ENCODE data around the gene JPT2. TPM values are rescaled to one million over a fixed set of nuclear protein-coding genes. Genes with fewer than 3 reads are reported as not detected.

JPT2 gene
- total and polyA plus RNA-seq, 2 experiments from 2014 or later = 43.8 to 139 TPM

DNA sequence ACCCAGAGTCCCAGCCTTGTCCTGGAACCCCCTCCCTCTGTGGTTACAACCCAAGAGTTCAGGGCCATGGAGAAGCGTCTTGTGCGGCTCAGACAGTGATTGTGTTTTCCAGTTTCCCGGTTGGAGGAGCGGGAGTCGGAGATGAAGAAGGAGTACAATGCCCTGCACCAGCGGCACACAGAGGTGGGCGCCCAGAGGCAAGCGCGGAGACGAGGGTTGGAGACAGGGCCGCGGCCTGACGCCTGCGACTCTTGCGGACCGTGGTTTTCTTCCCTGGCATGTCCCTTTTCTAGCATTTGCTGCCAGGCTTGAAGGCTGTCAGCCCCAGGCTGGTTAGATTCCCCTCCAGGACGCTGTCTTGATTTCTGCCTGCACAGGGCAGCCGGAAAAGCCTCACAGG is 50.9 kb downstream of the JPT2 start:
- ATAC-seq (no peak), DNase-seq (ENCODE audit: low spot score) (no peak)
- Mint-ChIP-seq H3K27me3 (ENCODE audit: insufficient read depth, low read depth, poor library complexity) (peaks cover 10% of the 10 kb centered on the region), H3K4me1 (no peaks in the 10 kb centered on the region), H3K27ac (no peak overlapping the region), H3K4me3 (no peak overlapping the region), H3K36me3 (ENCODE audit: low read depth) (peaks cover 30% of the 10 kb centered on the region), H3K9me3 (peaks cover 3% of the 10 kb centered on the region; the same call in 1 of the 3 replicates)
- no peak overlapping the region for H3K27ac ChIP-seq (ENCODE audit: low read depth)
- no peaks in the 10 kb centered on the region for H3K9me2 ChIP-seq (ENCODE audit: insufficient read depth)
- no peak overlapping the region for H3K4me2 ChIP-seq
- no peaks in the 10 kb centered on the region; the same call in 1 of the 2 replicates for H3K36me3 ChIP-seq (ENCODE audit: insufficient read depth)
- no peak overlapping the region for H3K4me3 ChIP-seq
- H3K27me3 ChIP-seq (ENCODE audit: insufficient read depth) = no peaks in the 10 kb centered on the region
- TF ChIP-seq ZNF114 (CRISPR knock-in tag; IDR thresholded peaks at IDR 0.05) (no peak), STAT1 (IDR thresholded peaks at IDR 0.05; ENCODE audit: unreplicated experiment) (no peak), POLR2AphosphoS5 (IDR thresholded peaks at IDR 0.05; ENCODE audit: low read depth) (no peak), JUNB (IDR thresholded peaks at IDR 0.05; ENCODE audit: unreplicated experiment) (no peak), CREB1 (CRISPR knock-in tag; IDR thresholded peaks at IDR 0.05; ENCODE audit: low read depth) (no peak), NANOG (IDR thresholded peaks at IDR 0.05; ENCODE audit: borderline replicate concordance) (no peak), EZH2 (IDR thresholded peaks at IDR 0.05; ENCODE audit: low read depth, unreplicated experiment) (no peak), EZH2phosphoT487 (IDR thresholded peaks at IDR 0.05; ENCODE audit: unreplicated experiment) (no peak), ZNF331 (CRISPR knock-in tag; IDR thresholded peaks at IDR 0.05; ENCODE audit: low read depth) (no peak)
- TF ChIP-seq, protein P1, sequence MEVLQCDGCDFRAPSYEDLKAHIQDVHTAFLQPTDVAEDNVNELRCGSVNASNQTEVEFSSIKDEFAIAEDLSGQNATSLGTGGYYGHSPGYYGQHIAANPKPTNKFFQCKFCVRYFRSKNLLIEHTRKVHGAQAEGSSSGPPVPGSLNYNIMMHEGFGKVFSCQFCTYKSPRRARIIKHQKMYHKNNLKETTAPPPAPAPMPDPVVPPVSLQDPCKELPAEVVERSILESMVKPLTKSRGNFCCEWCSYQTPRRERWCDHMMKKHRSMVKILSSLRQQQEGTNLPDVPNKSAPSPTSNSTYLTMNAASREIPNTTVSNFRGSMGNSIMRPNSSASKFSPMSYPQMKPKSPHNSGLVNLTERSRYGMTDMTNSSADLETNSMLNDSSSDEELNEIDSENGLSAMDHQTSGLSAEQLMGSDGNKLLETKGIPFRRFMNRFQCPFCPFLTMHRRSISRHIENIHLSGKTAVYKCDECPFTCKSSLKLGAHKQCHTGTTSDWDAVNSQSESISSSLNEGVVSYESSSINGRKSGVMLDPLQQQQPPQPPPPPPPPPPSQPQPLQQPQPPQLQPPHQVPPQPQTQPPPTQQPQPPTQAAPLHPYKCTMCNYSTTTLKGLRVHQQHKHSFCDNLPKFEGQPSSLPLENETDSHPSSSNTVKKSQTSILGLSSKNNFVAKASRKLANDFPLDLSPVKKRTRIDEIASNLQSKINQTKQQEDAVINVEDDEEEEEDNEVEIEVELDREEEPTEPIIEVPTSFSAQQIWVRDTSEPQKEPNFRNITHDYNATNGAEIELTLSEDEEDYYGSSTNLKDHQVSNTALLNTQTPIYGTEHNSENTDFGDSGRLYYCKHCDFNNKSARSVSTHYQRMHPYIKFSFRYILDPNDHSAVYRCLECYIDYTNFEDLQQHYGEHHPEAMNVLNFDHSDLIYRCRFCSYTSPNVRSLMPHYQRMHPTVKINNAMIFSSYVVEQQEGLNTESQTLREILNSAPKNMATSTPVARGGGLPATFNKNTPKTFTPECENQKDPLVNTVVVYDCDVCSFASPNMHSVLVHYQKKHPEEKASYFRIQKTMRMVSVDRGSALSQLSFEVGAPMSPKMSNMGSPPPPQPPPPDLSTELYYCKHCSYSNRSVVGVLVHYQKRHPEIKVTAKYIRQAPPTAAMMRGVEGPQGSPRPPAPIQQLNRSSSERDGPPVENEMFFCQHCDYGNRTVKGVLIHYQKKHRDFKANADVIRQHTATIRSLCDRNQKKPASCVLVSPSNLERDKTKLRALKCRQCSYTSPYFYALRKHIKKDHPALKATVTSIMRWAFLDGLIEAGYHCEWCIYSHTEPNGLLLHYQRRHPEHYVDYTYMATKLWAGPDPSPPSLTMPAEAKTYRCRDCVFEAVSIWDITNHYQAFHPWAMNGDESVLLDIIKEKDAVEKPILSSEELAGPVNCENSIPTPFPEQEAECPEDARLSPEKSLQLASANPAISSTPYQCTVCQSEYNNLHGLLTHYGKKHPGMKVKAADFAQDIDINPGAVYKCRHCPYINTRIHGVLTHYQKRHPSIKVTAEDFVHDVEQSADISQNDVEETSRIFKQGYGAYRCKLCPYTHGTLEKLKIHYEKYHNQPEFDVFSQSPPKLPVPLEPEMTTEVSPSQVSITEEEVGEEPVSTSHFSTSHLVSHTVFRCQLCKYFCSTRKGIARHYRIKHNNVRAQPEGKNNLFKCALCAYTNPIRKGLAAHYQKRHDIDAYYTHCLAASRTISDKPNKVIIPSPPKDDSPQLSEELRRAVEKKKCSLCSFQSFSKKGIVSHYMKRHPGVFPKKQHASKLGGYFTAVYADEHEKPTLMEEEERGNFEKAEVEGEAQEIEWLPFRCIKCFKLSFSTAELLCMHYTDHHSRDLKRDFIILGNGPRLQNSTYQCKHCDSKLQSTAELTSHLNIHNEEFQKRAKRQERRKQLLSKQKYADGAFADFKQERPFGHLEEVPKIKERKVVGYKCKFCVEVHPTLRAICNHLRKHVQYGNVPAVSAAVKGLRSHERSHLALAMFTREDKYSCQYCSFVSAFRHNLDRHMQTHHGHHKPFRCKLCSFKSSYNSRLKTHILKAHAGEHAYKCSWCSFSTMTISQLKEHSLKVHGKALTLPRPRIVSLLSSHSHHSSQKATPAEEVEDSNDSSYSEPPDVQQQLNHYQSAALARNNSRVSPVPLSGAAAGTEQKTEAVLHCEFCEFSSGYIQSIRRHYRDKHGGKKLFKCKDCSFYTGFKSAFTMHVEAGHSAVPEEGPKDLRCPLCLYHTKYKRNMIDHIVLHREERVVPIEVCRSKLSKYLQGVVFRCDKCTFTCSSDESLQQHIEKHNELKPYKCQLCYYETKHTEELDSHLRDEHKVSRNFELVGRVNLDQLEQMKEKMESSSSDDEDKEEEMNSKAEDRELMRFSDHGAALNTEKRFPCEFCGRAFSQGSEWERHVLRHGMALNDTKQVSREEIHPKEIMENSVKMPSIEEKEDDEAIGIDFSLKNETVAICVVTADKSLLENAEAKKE (CRISPR knock-in tag; IDR thresholded peaks at IDR 0.05) = no peak
- TF ChIP-seq, protein P2, sequence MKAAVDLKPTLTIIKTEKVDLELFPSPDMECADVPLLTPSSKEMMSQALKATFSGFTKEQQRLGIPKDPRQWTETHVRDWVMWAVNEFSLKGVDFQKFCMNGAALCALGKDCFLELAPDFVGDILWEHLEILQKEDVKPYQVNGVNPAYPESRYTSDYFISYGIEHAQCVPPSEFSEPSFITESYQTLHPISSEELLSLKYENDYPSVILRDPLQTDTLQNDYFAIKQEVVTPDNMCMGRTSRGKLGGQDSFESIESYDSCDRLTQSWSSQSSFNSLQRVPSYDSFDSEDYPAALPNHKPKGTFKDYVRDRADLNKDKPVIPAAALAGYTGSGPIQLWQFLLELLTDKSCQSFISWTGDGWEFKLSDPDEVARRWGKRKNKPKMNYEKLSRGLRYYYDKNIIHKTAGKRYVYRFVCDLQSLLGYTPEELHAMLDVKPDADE (IDR thresholded peaks at IDR 0.05) = no peak
- TF ChIP-seq, protein P3, sequence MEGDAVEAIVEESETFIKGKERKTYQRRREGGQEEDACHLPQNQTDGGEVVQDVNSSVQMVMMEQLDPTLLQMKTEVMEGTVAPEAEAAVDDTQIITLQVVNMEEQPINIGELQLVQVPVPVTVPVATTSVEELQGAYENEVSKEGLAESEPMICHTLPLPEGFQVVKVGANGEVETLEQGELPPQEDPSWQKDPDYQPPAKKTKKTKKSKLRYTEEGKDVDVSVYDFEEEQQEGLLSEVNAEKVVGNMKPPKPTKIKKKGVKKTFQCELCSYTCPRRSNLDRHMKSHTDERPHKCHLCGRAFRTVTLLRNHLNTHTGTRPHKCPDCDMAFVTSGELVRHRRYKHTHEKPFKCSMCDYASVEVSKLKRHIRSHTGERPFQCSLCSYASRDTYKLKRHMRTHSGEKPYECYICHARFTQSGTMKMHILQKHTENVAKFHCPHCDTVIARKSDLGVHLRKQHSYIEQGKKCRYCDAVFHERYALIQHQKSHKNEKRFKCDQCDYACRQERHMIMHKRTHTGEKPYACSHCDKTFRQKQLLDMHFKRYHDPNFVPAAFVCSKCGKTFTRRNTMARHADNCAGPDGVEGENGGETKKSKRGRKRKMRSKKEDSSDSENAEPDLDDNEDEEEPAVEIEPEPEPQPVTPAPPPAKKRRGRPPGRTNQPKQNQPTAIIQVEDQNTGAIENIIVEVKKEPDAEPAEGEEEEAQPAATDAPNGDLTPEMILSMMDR (conservative IDR thresholded peaks at IDR 0.05; ENCODE audit: low read depth in 2 of 2) = no peak
- TF ChIP-seq, protein P4, sequence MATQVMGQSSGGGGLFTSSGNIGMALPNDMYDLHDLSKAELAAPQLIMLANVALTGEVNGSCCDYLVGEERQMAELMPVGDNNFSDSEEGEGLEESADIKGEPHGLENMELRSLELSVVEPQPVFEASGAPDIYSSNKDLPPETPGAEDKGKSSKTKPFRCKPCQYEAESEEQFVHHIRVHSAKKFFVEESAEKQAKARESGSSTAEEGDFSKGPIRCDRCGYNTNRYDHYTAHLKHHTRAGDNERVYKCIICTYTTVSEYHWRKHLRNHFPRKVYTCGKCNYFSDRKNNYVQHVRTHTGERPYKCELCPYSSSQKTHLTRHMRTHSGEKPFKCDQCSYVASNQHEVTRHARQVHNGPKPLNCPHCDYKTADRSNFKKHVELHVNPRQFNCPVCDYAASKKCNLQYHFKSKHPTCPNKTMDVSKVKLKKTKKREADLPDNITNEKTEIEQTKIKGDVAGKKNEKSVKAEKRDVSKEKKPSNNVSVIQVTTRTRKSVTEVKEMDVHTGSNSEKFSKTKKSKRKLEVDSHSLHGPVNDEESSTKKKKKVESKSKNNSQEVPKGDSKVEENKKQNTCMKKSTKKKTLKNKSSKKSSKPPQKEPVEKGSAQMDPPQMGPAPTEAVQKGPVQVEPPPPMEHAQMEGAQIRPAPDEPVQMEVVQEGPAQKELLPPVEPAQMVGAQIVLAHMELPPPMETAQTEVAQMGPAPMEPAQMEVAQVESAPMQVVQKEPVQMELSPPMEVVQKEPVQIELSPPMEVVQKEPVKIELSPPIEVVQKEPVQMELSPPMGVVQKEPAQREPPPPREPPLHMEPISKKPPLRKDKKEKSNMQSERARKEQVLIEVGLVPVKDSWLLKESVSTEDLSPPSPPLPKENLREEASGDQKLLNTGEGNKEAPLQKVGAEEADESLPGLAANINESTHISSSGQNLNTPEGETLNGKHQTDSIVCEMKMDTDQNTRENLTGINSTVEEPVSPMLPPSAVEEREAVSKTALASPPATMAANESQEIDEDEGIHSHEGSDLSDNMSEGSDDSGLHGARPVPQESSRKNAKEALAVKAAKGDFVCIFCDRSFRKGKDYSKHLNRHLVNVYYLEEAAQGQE (IDR thresholded peaks at IDR 0.05; ENCODE audit: unreplicated experiment) = no peak
- peaks cover under 1% of the 10 kb centered on the region; the same call in 1 of the 2 replicates for H4K20me1 ChIP-seq (replicated peaks; ENCODE audit: insufficient read depth)
- no peak overlapping the region for H2AFZ ChIP-seq
- no peaks in the 10 kb centered on the region for H3F3A ChIP-seq (replicated peaks; ENCODE audit: low read depth)
- no peaks in the 10 kb centered on the region for H3K4me1 ChIP-seq (ENCODE audit: insufficient read depth)
- no peaks in the 10 kb centered on the region for H3K79me2 ChIP-seq (replicated peaks; ENCODE audit: insufficient read depth)
